H1 (cell line): ENCODE data around the gene LAMA3. TPM values are rescaled to one million over a fixed set of nuclear protein-coding genes. Genes with fewer than 3 reads are reported as not detected.

Source experiments
- CBX5 ChIP-seq: fragments of 300-800, 300-1000 bp; sonication (generic); IDR thresholded peaks from 2 replicates; pipeline ENCODE4 v1.7.1; 2016; ENCODE audit warnings: antibody characterized with exemption, low read length, low read depth
- EZH2 ChIP-seq: fragments of 200-600 bp; sonication (generic); IDR thresholded peaks from 2 replicates; pipeline ENCODE4 v1.7.1; 2012; ENCODE audit warnings: low read depth, mild to moderate bottlenecking, moderate library complexity, low read length, inconsistent platforms; ENCODE audit not compliant: severe bottlenecking
- JUN ChIP-seq: IDR thresholded peaks from 2 replicates; pipeline ENCODE4 v1.6.1; 2011; ENCODE audit warnings: low read depth, mild to moderate bottlenecking, improper control_type of control experiment, low read length
- KDM1A ChIP-seq: fragments of 200-600, 300-600 bp; sonication (generic); IDR thresholded peaks from 2 replicates; pipeline ENCODE4 v1.7.1; 2016; ENCODE audit warnings: mild to moderate bottlenecking, low read length, borderline replicate concordance
- RNF2 ChIP-seq: fragments of 200-900, 300-1000 bp; sonication (generic); IDR thresholded peaks from 2 replicates; pipeline ENCODE4 v1.7.1; 2016; ENCODE audit warnings: borderline replicate concordance, low read depth, mild to moderate bottlenecking, antibody characterized with exemption, low read length; ENCODE audit not compliant: poor library complexity, severe bottlenecking; ENCODE audit errors: missing control alignments
- RXRA ChIP-seq: IDR thresholded peaks from 2 replicates; pipeline ENCODE4 v1.6.1; 2011; ENCODE audit warnings: low read depth, mild to moderate bottlenecking, low read length, moderate library complexity; ENCODE audit not compliant: insufficient read depth
- TAF7 ChIP-seq: optimal IDR thresholded peaks from 2 replicates; pipeline ENCODE3; 2011; ENCODE audit warnings: low read depth, mild to moderate bottlenecking, inconsistent platforms, low read length, moderate library complexity, borderline replicate concordance
- polyA plus RNA-seq, 7 experiments: library from polyadenylated mRNA; depleted of rRNA in 3 of 7; stranded (reverse) in 5 of 7; unstranded in 2 of 7; fragments of >200 nt in 5 of 7; fragments of 200-250 nt in 2 of 7; gene quantifications; 1 replicate in 5 of 7; 2 replicates in 1 of 7; 4 replicates in 1 of 7; pipeline versions ENCODE4 v1.2.1 to v1.2.3, GENCODE V29; 2011 to 2013; ENCODE audit warnings: missing spikeins in 2 of 7, mixed read lengths in 2 of 7
- total RNA-seq: library from RNA; stranded (reverse); fragmentation: NEBNext Ultra II Directional; extraction: Animal tissue kit (Norgen Biotek cat#: 25700); gene quantifications from 2 replicates; pipeline ENCODE4 v1.2.1, GENCODE V29; 2021
- TF ChIP-seq, protein P1 (sequence below): fragments of 300-600 bp; sonication (generic); IDR thresholded peaks from 2 replicates; pipeline ENCODE4 v1.7.1; 2012; ENCODE audit warnings: low read length, moderate library complexity, mild to moderate bottlenecking, inconsistent platforms; ENCODE audit not compliant: insufficient replicate concordance
- TF ChIP-seq, protein P2 (sequence below): IDR thresholded peaks from 2 replicates; pipeline ENCODE4 v1.6.1; 2012; ENCODE audit warnings: low read length, inconsistent platforms

The LAMA3 gene
- total and polyA plus RNA-seq, 2 of the 8 experiments (the other 6 are each of a cell fraction or from before 2014, with no cell fraction given), result 0.76 to 5.0 TPM

DNA sequence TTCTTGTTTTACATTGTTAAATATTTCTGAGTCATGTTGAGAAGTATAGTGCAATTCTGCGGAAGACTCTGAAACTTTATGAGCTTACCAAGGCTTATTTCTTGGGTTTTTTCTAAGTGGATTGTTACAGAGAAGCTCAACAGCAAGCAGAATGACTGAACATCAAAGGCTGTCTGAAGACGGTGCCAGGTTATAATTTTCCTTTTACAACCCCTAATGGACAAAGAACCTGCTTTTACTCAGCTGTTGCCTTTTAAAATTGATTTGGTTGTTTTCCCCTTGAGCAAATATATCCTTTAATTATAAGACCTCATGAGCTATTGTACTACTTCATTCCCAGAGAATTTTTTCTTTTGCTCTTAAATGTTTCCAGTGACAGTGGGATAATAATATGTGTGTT, 41.6 kb downstream of the LAMA3 start (continued):
- TF ChIP-seq, protein P1, sequence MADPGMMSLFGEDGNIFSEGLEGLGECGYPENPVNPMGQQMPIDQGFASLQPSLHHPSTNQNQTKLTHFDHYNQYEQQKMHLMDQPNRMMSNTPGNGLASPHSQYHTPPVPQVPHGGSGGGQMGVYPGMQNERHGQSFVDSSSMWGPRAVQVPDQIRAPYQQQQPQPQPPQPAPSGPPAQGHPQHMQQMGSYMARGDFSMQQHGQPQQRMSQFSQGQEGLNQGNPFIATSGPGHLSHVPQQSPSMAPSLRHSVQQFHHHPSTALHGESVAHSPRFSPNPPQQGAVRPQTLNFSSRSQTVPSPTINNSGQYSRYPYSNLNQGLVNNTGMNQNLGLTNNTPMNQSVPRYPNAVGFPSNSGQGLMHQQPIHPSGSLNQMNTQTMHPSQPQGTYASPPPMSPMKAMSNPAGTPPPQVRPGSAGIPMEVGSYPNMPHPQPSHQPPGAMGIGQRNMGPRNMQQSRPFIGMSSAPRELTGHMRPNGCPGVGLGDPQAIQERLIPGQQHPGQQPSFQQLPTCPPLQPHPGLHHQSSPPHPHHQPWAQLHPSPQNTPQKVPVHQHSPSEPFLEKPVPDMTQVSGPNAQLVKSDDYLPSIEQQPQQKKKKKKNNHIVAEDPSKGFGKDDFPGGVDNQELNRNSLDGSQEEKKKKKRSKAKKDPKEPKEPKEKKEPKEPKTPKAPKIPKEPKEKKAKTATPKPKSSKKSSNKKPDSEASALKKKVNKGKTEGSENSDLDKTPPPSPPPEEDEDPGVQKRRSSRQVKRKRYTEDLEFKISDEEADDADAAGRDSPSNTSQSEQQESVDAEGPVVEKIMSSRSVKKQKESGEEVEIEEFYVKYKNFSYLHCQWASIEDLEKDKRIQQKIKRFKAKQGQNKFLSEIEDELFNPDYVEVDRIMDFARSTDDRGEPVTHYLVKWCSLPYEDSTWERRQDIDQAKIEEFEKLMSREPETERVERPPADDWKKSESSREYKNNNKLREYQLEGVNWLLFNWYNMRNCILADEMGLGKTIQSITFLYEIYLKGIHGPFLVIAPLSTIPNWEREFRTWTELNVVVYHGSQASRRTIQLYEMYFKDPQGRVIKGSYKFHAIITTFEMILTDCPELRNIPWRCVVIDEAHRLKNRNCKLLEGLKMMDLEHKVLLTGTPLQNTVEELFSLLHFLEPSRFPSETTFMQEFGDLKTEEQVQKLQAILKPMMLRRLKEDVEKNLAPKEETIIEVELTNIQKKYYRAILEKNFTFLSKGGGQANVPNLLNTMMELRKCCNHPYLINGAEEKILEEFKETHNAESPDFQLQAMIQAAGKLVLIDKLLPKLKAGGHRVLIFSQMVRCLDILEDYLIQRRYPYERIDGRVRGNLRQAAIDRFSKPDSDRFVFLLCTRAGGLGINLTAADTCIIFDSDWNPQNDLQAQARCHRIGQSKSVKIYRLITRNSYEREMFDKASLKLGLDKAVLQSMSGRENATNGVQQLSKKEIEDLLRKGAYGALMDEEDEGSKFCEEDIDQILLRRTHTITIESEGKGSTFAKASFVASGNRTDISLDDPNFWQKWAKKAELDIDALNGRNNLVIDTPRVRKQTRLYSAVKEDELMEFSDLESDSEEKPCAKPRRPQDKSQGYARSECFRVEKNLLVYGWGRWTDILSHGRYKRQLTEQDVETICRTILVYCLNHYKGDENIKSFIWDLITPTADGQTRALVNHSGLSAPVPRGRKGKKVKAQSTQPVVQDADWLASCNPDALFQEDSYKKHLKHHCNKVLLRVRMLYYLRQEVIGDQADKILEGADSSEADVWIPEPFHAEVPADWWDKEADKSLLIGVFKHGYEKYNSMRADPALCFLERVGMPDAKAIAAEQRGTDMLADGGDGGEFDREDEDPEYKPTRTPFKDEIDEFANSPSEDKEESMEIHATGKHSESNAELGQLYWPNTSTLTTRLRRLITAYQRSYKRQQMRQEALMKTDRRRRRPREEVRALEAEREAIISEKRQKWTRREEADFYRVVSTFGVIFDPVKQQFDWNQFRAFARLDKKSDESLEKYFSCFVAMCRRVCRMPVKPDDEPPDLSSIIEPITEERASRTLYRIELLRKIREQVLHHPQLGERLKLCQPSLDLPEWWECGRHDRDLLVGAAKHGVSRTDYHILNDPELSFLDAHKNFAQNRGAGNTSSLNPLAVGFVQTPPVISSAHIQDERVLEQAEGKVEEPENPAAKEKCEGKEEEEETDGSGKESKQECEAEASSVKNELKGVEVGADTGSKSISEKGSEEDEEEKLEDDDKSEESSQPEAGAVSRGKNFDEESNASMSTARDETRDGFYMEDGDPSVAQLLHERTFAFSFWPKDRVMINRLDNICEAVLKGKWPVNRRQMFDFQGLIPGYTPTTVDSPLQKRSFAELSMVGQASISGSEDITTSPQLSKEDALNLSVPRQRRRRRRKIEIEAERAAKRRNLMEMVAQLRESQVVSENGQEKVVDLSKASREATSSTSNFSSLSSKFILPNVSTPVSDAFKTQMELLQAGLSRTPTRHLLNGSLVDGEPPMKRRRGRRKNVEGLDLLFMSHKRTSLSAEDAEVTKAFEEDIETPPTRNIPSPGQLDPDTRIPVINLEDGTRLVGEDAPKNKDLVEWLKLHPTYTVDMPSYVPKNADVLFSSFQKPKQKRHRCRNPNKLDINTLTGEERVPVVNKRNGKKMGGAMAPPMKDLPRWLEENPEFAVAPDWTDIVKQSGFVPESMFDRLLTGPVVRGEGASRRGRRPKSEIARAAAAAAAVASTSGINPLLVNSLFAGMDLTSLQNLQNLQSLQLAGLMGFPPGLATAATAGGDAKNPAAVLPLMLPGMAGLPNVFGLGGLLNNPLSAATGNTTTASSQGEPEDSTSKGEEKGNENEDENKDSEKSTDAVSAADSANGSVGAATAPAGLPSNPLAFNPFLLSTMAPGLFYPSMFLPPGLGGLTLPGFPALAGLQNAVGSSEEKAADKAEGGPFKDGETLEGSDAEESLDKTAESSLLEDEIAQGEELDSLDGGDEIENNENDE, result no peak
- TF ChIP-seq, protein P2, sequence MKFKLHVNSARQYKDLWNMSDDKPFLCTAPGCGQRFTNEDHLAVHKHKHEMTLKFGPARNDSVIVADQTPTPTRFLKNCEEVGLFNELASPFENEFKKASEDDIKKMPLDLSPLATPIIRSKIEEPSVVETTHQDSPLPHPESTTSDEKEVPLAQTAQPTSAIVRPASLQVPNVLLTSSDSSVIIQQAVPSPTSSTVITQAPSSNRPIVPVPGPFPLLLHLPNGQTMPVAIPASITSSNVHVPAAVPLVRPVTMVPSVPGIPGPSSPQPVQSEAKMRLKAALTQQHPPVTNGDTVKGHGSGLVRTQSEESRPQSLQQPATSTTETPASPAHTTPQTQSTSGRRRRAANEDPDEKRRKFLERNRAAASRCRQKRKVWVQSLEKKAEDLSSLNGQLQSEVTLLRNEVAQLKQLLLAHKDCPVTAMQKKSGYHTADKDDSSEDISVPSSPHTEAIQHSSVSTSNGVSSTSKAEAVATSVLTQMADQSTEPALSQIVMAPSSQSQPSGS, result no peak
- no peak for TF ChIP-seq RNF2
- TF ChIP-seq KDM1A, result no peak
- no peak for TF ChIP-seq CBX5
- TF ChIP-seq TAF7, result no peak
- no peak for TF ChIP-seq EZH2
- no peak for TF ChIP-seq JUN
- TF ChIP-seq RXRA, result no peak
